Body of pancreas (tissue), 4 donors: Measurements from ENCODE around the gene CST2. TPM values are rescaled to one million over a fixed set of nuclear protein-coding genes. Genes with fewer than 3 reads are reported as not detected.

ENCODE experiments used
- ATAC-seq: fragments of 150-250 bp; one replicate; pipeline ENCODE4 v1.9.1; 2016
- DNase-seq, 4 donors: peaks; one replicate each; pipeline ENCODE4 v3.0.0-alpha.2; 2019
- H3K27ac ChIP-seq, 4 donors: fragments of 200-600 bp; sonication (generic); 1 replicate in 3 of 4; 2 replicates in 1 of 4; pipeline versions ENCODE4 v1.5.1 to v1.6.1; 2016 to 2019; ENCODE audit warnings: mild to moderate bottlenecking in 1 of 4, mixed read lengths in 1 of 4, moderate library complexity in 1 of 4
- H3K27me3 ChIP-seq, 2 donors: fragments of 200-600 bp; sonication (generic); one replicate each; pipeline ENCODE4 v1.6.0; 2016; ENCODE audit warnings: mild to moderate bottlenecking in 1 of 2
- H3K36me3 ChIP-seq, 2 donors: fragments of 200-600 bp; sonication (generic); replicated peaks in 1 of 2; 2 replicates each; pipeline ENCODE4 v1.5.1; 2016; ENCODE audit warnings: low read depth in 2 of 2; ENCODE audit not compliant: insufficient read depth in 1 of 2
- H3K4me1 ChIP-seq: fragments of 200-600 bp; sonication (generic); one replicate; pipeline ENCODE4 v1.6.0; 2016
- H3K4me3 ChIP-seq, 2 donors: fragments of 200-600 bp; sonication (generic); 1 replicate in 1 of 2; 2 replicates in 1 of 2; pipeline ENCODE4 v1.5.1; 2016 to 2019
- H3K9me3 ChIP-seq, 3 donors: fragments of 200-600 bp; sonication (generic); 1 replicate in 2 of 3; 2 replicates in 1 of 3; pipeline ENCODE4 v1.5.1; 2016
- CTCF ChIP-seq, 7 experiments: fragments of 450-650 bp in 4 of 7; fragments of 200-600 bp in 3 of 7; sonication (generic) in 3 of 7; IDR thresholded peaks; one replicate each; pipeline ENCODE4 v1.5.1; 2016 to 2019; ENCODE audit warnings: antibody characterized with exemption in 7 of 7
- POLR2A ChIP-seq, 3 donors: fragments of 450-650 bp; IDR thresholded peaks; one replicate each; pipeline ENCODE4 v1.6.1; 2016; ENCODE audit warnings: antibody characterized with exemption in 3 of 3, mild to moderate bottlenecking in 2 of 3
- WGBS, 2 donors: methylation state at CpG; one replicate each; pipeline ENCODE4 v1.1.5; 2017; 5-methylcytosine and 5-hydroxymethylcytosine counted together
- intact Hi-C: fragments of 100-400 bp; cut with DNase I; formaldehyde crosslinking; loops from one replicate; pipeline ENCODE4 v1.15.1; 2023
- total RNA-seq, 2 donors: library from RNA; depleted of rRNA; stranded (reverse); fragments of >200 nt; gene quantifications; one replicate each; pipeline ENCODE4 v1.1.0, GENCODE V29; 2016

Gene CST2
- total RNA-seq, 2 donors from 2014 or later, result not detected

DNA sequence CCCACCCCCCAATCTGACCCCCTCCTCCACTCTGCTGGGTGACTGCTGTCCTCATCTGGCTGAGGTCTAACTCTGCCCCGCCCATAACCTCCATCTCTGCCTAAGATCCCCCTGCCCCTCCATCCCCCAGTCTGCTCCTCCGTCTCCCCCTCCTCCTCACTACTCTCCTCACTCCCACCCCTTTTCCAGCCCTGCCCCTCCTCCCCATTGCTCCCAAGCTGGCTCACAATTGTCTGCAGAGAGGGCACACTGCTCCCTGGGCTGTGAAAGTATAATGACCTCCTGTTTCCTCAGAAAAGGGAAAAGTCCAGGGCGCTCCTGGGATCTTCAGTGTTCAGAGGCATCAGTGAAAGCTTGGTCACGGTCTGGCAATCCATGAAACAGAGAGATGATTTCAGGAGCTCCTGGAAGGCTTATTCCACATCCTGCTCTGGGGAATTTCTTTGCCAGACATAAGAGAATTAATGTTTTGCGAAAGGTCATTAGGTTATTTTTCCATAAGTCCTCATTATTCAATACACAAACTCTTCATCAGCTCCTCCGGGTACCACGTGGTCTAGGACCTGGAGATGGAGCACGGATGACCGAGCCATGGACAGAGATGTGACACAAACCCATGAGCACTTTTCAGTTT is 31.6 kb upstream of the CST2 start:
- ATAC-seq (no peak), DNase-seq (no peak)
- no peaks in the 10 kb centered on the region for H3K27me3 ChIP-seq
- H3K36me3 ChIP-seq, result no peaks in the 10 kb centered on the region
- no peak for TF ChIP-seq POLR2A (IDR thresholded peaks at IDR 0.05)
- TF ChIP-seq CTCF (IDR thresholded peaks at IDR 0.05), result no peak
- 39 to 45% methylated on average over 9 of the region's 9 CpGs for WGBS, 2 donors
- H3K9me3 ChIP-seq, result peaks cover 0 to 3% (median 0%) of the 10 kb centered on the region in 3 donors
- H3K4me1 ChIP-seq, result no peaks in the 10 kb centered on the region
- intact Hi-C loops, result no loop called here
- H3K27ac ChIP-seq, result no peak overlapping the region
- no peak overlapping the region for H3K4me3 ChIP-seq

GRCh38 chr20:23856736-23857135 is 30.2 kb upstream of the CST2 start:
- Histone ChIP-seq H3K4me3 (no peak overlapping the region), H3K9me3 (no peaks in the 10 kb centered on the region), H3K4me1 (no peaks in the 10 kb centered on the region), H3K27me3 (no peaks in the 10 kb centered on the region), H3K36me3 (no peaks in the 10 kb centered on the region), H3K27ac (no peak overlapping the region)
- intact Hi-C loops, result no loop called here
- WGBS, 2 donors, result 56 to 61% methylated on average over 5 of the region's 5 CpGs
- ATAC-seq, result no peak
- no peak for TF ChIP-seq CTCF (IDR thresholded peaks at IDR 0.05)
- TF ChIP-seq POLR2A (IDR thresholded peaks at IDR 0.05), result no peak
- DNase-seq, result no peak

DNA sequence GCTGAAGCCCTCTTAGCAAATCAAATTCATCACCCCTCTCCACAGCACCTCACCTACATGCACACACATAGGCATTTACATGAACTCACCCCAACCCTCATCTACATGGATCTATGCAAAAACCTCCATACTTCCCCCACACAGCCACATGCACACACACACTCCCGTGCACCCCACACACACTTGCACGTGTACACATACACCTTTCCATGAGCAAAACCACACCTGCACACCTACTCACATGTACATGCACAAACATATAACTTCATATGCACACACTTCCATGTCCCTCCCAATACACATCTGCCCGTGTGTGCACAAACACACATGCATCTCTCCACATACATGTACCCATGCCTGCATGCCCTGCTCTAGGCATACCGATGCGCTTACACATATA is 29.7 kb upstream of the CST2 start:
- TF ChIP-seq CTCF (IDR thresholded peaks at IDR 0.05) (no peak), POLR2A (IDR thresholded peaks at IDR 0.05) (no peak)
- DNase-seq (no peak), ATAC-seq (no peak)
- 68% methylated on average over 5 of the region's 5 CpGs for WGBS, 2 donors
- Histone ChIP-seq H3K4me1 (no peaks in the 10 kb centered on the region), H3K27me3 (no peaks in the 10 kb centered on the region), H3K4me3 (no peak overlapping the region), H3K9me3 (no peaks in the 10 kb centered on the region), H3K36me3 (no peaks in the 10 kb centered on the region), H3K27ac (no peak overlapping the region)
- intact Hi-C loops, result no loop called here

DNA sequence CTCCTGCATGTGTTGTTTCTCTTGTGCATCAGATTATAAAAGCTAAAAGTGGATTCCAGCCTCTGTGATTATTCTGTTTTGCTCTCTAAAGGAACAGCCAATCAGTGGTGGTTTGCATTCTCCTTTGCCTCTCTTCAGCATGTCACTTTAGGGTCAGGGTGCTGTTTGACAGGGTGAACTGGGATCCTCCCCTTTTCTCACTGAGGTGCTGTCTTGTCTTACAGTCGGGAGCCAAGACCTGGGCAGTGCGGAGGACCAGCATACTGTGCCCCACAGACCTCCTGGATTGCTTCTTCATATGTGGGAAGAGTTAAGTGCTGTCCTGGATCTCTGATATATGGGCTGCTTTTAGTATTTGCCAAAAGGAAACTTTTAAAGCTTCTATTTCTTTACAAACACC is 15.2 kb upstream of the CST2 start:
- TF ChIP-seq POLR2A (IDR thresholded peaks at IDR 0.05) (no peak), CTCF (IDR thresholded peaks at IDR 0.05) (no peak)
- ATAC-seq, result no peak
- intact Hi-C loops, result no loop called here
- Histone ChIP-seq H3K36me3 (no peaks in the 10 kb centered on the region), H3K27ac (no peak overlapping the region), H3K9me3 (no peaks in the 10 kb centered on the region), H3K27me3 (no peaks in the 10 kb centered on the region), H3K4me3 (no peak overlapping the region), H3K4me1 (no peaks in the 10 kb centered on the region)
- 26 to 65% methylated on average over 2 of the region's 2 CpGs for WGBS, 2 donors
- DNase-seq, result no peak

- Histone ChIP-seq H3K4me1 (no peaks in the 10 kb centered on the region), H3K27me3 (no peaks in the 10 kb centered on the region), H3K36me3 (no peaks in the 10 kb centered on the region), H3K9me3 (no peaks in the 10 kb centered on the region), H3K27ac (no peak overlapping the region), H3K4me3 (no peak overlapping the region)
- DNase-seq (no peak), ATAC-seq (no peak)
- no peak for TF ChIP-seq CTCF (IDR thresholded peaks at IDR 0.05)
- no peak for TF ChIP-seq POLR2A (IDR thresholded peaks at IDR 0.05)
- intact Hi-C loops, result no loop called here
- 59 to 67% methylated on average over 4 of the region's 4 CpGs for WGBS, 2 donors
Measured at GRCh38 chr20:23835716-23836115, 9.2 kb upstream of the CST2 start.
